PFSK-1 (cell line): ENCODE measurements around the gene FANCC.

Experiments
- POLR2AphosphoS5 ChIP-seq: IDR thresholded peaks from 2 replicates; pipeline ENCODE4 v1.6.1; 2012; ENCODE audit warnings: low read depth, mild to moderate bottlenecking, control low read depth, low read length, moderate library complexity
- REST ChIP-seq, 2 experiments: IDR thresholded peaks; 2 replicates each; pipeline versions ENCODE4 v1.6.1 to v1.8.0; 2011 to 2012; ENCODE audit warnings: low read depth in 2 of 2, low read length in 2 of 2, control low read depth in 1 of 2, inconsistent platforms in 1 of 2, mild to moderate bottlenecking in 1 of 2, moderate library complexity in 1 of 2; ENCODE audit not compliant: insufficient read depth in 1 of 2

- TF ChIP-seq REST (IDR thresholded peaks at IDR 0.05; ENCODE audit: insufficient read depth in 1 of 2, low read depth in 2 of 2, low read length in 2 of 2): no peak
- TF ChIP-seq POLR2AphosphoS5: no peak
Measured at GRCh38 chr9:95217936-95218335, 99.6 kb downstream of the FANCC start.
